Liver (tissue), 9 donors: ENCODE data around the gene FAM170B. TPM values are rescaled to one million over a fixed set of nuclear protein-coding genes. Genes with fewer than 3 reads are reported as not detected.

Experiments
- DNase-seq: peaks from one replicate; pipeline ENCODE4 v3.0.0-alpha.2; 2017; ENCODE audit warnings: low spot score
- H3K27ac ChIP-seq, 2 donors: one replicate each; pipeline ENCODE4 v1.7.0; 2013; ENCODE audit warnings: inconsistent platforms in 2 of 2, low read length in 2 of 2, control low read depth in 1 of 2, low read depth in 1 of 2, mild to moderate bottlenecking in 1 of 2
- H3K27me3 ChIP-seq, 4 donors: one replicate each; pipeline versions ENCODE4 v1.6.1 to v1.7.0; 2013; ENCODE audit warnings: low read length in 3 of 4, inconsistent platforms in 1 of 4, mild to moderate bottlenecking in 1 of 4, moderate library complexity in 1 of 4; ENCODE audit not compliant: control insufficient read depth in 4 of 4, insufficient read depth in 4 of 4
- H3K36me3 ChIP-seq, 4 donors: one replicate each; pipeline versions ENCODE4 v1.6.1 to v1.7.0; 2013; ENCODE audit warnings: low read length in 3 of 4, mild to moderate bottlenecking in 3 of 4, low read depth in 1 of 4, moderate library complexity in 1 of 4; ENCODE audit not compliant: control insufficient read depth in 4 of 4, insufficient read depth in 3 of 4
- H3K4me1 ChIP-seq, 4 donors: one replicate each; pipeline versions ENCODE4 v1.6.1 to v1.7.0; 2013; ENCODE audit warnings: low read length in 3 of 4, mild to moderate bottlenecking in 3 of 4, moderate library complexity in 1 of 4; ENCODE audit not compliant: control insufficient read depth in 4 of 4, insufficient read depth in 4 of 4
- H3K4me3 ChIP-seq, 3 donors: one replicate each; pipeline versions ENCODE4 v1.6.1 to v1.7.0; 2013; ENCODE audit warnings: low read length in 3 of 3, control low read depth in 1 of 3, low read depth in 1 of 3, mild to moderate bottlenecking in 1 of 3
- H3K9ac ChIP-seq, 2 donors: one replicate each; pipeline ENCODE4 v1.7.0; 2013; ENCODE audit warnings: low read length in 2 of 2, mild to moderate bottlenecking in 2 of 2, moderate library complexity in 2 of 2, control low read depth in 1 of 2, low read depth in 1 of 2
- H3K9me3 ChIP-seq, 4 donors: one replicate each; pipeline versions ENCODE4 v1.6.1 to v1.7.0; 2013; ENCODE audit warnings: low read length in 3 of 4; ENCODE audit not compliant: control insufficient read depth in 4 of 4
- EGR1 ChIP-seq, 2 donors: IDR thresholded peaks; 2 replicates each; pipeline ENCODE4 v1.6.1; 2016 to 2018; ENCODE audit warnings: antibody characterized with exemption in 2 of 2, low read depth in 2 of 2
- HNF4A ChIP-seq, 2 donors: conservative IDR thresholded peaks; 2 replicates each; pipeline ENCODE4 v1.6.1; 2016; ENCODE audit warnings: antibody characterized with exemption in 2 of 2, mild to moderate bottlenecking in 2 of 2
- WGBS: extraction: QIAGEN DNeasy Blood & Tissue Kit; methylation state at CpG from one replicate; pipeline ENCODE4 v1.1.7; 2013; 5-methylcytosine and 5-hydroxymethylcytosine counted together
- polyA plus RNA-seq, 2 donors: library from polyadenylated mRNA; stranded (reverse) in 1 of 2; unstranded in 1 of 2; fragments of 200-250 nt in 1 of 2; fragments of >200 nt in 1 of 2; fragmentation: Nextera tagmentation in 1 of 2; extraction: Ambion mirVana in 1 of 2; gene quantifications; one replicate each; pipeline versions ENCODE4 v1.2.1 to v1.2.3, GENCODE V29; 2013 to 2015
- total RNA-seq, 2 donors: library from RNA; depleted of rRNA; stranded (reverse); fragments of >200 nt; gene quantifications; one replicate each; pipeline ENCODE4 v1.2.3, GENCODE V29; 2014
- donor health status: healthy.
- donor health status: healthy.
- donor health status: healthy.
- donor health status: healthy.
- donor health status: healthy.

The FAM170B gene
- total and polyA plus RNA-seq, 4 donors = not detected

- H3K27ac ChIP-seq = peak overlapping the region; percentile 60 to 64
- H3K4me1 ChIP-seq = peaks cover 18 to 62% (median 48%) of the 10 kb centered on the region in 4 donors
- no peaks in the 10 kb centered on the region for H3K27me3 ChIP-seq
- no peak for DNase-seq
- TF ChIP-seq EGR1 (IDR thresholded peaks at IDR 0.05; ENCODE audit: low read depth in 2 of 2) (no peak), HNF4A (conservative IDR thresholded peaks at IDR 0.05) (peak in 1 of 2 donors; percentile 7)
- no peaks in the 10 kb centered on the region for H3K36me3 ChIP-seq
- no peak overlapping the region for H3K9ac ChIP-seq
- 51% methylated on average over 9 of the region's 9 CpGs for WGBS
- peaks cover 0 to 2% (median 0%) of the 10 kb centered on the region in 4 donors for H3K9me3 ChIP-seq
- no peak overlapping the region for H3K4me3 ChIP-seq
Measured at GRCh38 chr10:49081547-49082275, 52.1 kb downstream of the FAM170B start.

Other genes with a start within 250 kb of the FAM170B start
- not detected for gene LRRC18, start 194.2 kb downstream of the FAM170B start, total RNA-seq
- gene LRRC18, start 194.2 kb downstream of the FAM170B start, polyA plus RNA-seq = not detected
- gene VSTM4, start 18.5 kb downstream of the FAM170B start, total RNA-seq = 1 to 10 TPM; 1.0 to 3.0 TPM
- gene VSTM4, start 18.5 kb downstream of the FAM170B start, polyA plus RNA-seq = 1 to 10 TPM; 1.1 to 3.1 TPM
- gene TMEM273, start 54.4 kb upstream of the FAM170B start, total RNA-seq = 1 to 10 TPM; 3.3 to 9.5 TPM
- gene TMEM273, start 54.4 kb upstream of the FAM170B start, polyA plus RNA-seq = 1 to 10 TPM; 2.5 to 5.7 TPM
- gene C10orf71, start 165.1 kb upstream of the FAM170B start, total RNA-seq = not detected
- gene C10orf71, start 165.1 kb upstream of the FAM170B start, polyA plus RNA-seq = under 1 TPM in 1 of 2 donors, not detected in 1; 0.03 TPM